Astrocyte of the spinal cord (primary cell): Measurements from ENCODE around the gene CPA4.

Source experiments
- DNase-seq: peaks from one replicate; pipeline ENCODE4 v3.0.0; 2011; ENCODE audit warnings: low read depth, low spot score
- H3K4me3 ChIP-seq: 2 replicates; pipeline ENCODE4 v1.5.1; 2011; ENCODE audit warnings: low read depth, mild to moderate bottlenecking, low read length, moderate library complexity
- in situ Hi-C: cut with HindIII; loops from 2 replicates; pipeline ENCODE4 v1.10.0; 2017; ENCODE audit warnings: low sequenced_read_pairs
- TF ChIP-seq, protein P1 (sequence below): IDR thresholded peaks from 2 replicates; pipeline ENCODE4 v1.5.1; 2012; ENCODE audit warnings: low read depth, mild to moderate bottlenecking, low read length, inconsistent platforms

Gene CPA4

DNA sequence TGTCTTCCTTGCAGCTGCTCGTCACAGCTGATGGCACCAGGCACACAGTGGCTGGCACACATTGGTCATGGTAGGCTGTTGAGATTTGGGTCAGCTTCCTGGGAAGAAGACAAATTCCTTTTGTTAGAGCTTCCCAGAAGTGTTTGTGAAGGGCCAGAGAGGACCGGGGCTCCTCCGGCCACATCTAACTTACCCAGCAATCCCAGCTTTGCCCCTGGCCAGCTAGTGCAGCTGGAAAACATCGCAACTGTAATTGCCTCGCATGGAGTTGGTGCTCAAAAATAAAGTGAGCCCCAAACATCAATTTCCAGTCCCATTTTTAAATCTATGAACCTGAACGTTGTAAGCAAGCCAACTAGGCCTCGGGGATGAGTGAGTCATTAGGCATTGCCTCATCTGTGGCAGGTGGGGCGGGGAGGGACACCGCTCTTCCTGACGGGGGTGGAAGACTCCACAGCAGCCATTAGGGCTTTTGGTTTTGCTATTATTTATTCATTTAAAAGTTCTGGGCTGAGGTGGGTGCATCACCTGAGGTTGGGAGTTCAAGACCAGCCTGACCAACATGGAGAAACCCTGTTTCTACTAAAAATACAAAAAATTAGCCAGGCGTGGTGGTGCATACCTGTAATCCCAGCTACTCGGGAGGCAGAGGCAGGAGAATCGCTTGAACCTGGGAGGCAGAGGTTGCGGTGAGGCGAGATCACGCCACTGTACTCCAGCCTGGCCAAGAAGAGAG lies 64.1 kb downstream of the CPA4 start:
- peak; percentile 91 for DNase-seq
- TF ChIP-seq, protein P1, sequence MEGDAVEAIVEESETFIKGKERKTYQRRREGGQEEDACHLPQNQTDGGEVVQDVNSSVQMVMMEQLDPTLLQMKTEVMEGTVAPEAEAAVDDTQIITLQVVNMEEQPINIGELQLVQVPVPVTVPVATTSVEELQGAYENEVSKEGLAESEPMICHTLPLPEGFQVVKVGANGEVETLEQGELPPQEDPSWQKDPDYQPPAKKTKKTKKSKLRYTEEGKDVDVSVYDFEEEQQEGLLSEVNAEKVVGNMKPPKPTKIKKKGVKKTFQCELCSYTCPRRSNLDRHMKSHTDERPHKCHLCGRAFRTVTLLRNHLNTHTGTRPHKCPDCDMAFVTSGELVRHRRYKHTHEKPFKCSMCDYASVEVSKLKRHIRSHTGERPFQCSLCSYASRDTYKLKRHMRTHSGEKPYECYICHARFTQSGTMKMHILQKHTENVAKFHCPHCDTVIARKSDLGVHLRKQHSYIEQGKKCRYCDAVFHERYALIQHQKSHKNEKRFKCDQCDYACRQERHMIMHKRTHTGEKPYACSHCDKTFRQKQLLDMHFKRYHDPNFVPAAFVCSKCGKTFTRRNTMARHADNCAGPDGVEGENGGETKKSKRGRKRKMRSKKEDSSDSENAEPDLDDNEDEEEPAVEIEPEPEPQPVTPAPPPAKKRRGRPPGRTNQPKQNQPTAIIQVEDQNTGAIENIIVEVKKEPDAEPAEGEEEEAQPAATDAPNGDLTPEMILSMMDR, result no peak

DNA sequence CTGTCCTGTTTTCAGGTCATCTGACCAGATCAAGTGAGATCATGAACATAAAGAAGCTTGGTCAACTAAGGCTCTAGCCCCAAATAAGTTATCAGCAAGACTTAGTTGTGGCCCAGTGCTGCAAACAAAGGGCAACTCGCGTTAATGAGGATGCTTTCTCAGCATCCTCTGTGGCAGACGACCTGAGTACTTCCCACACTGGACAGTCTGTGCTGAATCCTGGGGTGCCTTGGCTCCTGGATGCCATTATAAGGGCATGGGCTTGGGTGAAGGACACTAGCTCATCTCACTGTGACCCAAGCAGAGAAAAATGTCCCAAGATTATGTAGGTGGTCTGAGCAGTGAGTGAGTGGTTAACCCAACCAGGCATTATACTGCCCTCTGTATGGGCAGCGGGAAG lies 65.5 kb downstream of the CPA4 start:
- no peak for DNase-seq
- in situ Hi-C loops, result no loop called here
- TF ChIP-seq, protein P1, result no peak
- no peak overlapping the region for H3K4me3 ChIP-seq

More for the DNA sequence above, 64.1 kb downstream of the CPA4 start:
- no peak overlapping the region for H3K4me3 ChIP-seq
- in situ Hi-C loops, result no loop called here

DNA sequence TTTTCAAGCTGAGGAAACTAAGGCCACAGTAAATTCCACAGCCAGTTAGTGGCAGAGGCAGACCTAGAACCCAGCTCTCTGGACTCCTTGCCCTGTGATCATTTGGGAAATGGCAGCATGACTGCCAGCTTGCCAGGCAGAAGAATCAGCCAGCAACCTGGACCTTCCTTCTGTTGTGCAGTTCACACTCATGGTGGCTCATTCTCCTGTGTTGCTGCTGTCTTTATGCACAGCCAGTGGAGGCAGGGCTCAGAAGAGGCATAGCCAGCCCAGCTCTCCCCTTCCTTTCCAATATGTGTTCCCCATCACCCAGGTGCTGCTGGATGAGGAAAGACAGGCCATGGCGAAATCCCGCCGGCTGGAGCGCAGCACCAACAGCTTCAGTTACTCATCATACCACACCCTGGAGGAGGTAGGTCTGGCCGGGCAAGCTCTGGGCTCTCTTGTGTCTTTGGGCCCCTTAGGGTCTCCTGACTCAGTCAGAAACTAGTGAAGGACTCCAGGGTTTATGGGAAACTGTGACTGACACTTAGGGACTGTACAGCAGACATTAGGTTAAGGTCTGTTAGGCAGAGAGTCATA lies 66.4 kb downstream of the CPA4 start:
- DNase-seq, result no peak
- TF ChIP-seq, protein P1, result no peak
- in situ Hi-C loops, result no loop called here
- H3K4me3 ChIP-seq, result no peak overlapping the region

DNA sequence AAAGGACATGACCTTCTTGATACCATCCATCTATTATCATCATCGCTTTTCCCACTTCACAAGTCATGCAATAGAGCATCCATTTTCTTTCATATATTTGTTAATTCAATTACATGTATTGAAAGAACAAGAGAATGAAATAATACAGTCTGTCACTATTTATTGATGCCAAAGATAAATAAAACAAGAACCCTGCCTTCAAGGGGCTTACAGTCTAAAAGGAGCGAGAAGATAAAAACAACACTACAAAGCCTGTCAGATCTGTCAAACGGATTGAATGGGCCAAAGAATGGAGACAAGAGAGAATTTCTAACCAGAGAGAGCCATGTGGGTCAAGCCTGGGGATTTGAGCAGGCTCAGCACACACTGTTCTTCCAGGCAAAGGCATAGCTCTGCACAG lies 67.6 kb downstream of the CPA4 start:
- DNase-seq, result no peak
- in situ Hi-C loops, result no loop called here
- H3K4me3 ChIP-seq, result no peak overlapping the region
- TF ChIP-seq, protein P1, result no peak

DNA sequence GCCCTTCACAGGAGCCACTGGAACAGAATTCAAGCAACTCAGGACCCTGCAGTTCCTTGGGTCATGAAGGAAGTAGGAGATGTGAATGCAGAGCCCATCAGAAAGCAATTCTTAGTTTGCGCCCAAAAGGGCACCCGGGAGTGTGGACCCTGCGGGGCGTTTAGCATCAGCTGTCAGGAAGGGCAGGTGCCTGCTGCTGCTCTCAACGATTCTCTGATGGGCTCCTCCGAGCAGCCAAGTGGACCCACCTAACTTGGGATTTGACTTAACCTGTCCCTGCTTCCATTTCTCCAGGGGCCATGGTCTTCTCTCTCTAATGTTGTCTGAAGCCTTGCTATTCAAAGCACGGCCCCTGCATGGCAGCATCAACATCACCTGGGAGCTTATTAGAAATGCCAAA lies 68.7 kb downstream of the CPA4 start:
- DNase-seq, result no peak
- TF ChIP-seq, protein P1, result no peak
- H3K4me3 ChIP-seq, result no peak overlapping the region
- in situ Hi-C loops, result no loop called here

DNA sequence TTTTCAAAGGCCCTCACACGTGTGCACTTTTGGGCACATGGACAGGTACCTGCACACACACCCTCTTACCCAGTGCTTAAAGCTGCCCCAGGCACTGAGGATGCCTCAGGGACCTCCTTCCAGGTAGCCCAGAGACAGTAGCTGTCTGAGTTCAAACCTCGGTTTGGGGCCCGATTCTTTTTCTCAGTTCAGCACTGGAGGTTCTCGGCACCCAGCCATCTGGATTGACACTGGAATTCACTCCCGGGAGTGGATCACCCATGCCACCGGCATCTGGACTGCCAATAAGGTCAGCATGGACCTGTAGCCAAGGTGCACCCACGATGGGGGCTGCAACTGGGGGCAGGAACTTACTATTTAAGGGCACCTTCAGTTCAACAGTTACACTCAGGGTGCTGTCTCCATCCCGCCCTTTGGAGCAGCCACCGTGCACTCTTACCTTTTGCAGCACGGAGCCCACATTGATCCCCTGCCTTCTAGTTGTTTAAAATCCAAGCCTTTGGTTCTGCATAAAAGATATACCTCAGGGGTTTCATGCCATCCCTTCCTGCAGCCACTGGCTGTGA lies 69.4 kb downstream of the CPA4 start:
- in situ Hi-C loops, result no loop called here
- DNase-seq, result no peak
- no peak overlapping the region for H3K4me3 ChIP-seq
- TF ChIP-seq, protein P1, result no peak
